ENCODE measurements around the gene PGPEP1. TPM values are rescaled to one million over a fixed set of nuclear protein-coding genes. Genes with fewer than 3 reads are reported as not detected.

Gene PGPEP1
- total RNA-seq, 1 experiment from 2014 or later: 11.7 TPM

DNA sequence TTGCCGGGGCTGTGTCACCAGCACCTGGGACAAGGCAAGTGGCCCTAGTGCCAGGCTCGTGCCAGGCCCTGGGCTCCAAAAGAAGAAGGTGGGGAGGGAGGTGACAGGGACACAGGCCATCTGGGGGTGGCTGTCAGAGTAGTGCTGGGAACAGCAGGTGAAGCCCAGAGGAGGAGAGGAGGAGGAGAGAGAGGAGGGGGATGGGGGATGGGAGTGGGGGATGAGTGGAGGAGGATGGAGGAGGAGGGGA lies 36.3 kb upstream of the PGPEP1 start:
- H3K4me3 ChIP-seq: peak overlapping the region; percentile 44
- H3K9me3 ChIP-seq (replicated peaks): no peaks in the 10 kb centered on the region
- H3K4me1 ChIP-seq: peaks cover 20% of the 10 kb centered on the region
- peak overlapping the region; percentile 85; the same call in 1 of the 2 replicates for H3K27ac ChIP-seq
- no peak for DNase-seq
- peaks cover 4% of the 10 kb centered on the region; the same call in 1 of the 2 replicates for H3K36me3 ChIP-seq
- H3K27me3 ChIP-seq: no peaks in the 10 kb centered on the region

GRCh38 chr19:18304458-18305310 lies 35.7 kb upstream of the PGPEP1 start:
- peaks cover 20% of the 10 kb centered on the region for H3K4me1 ChIP-seq
- DNase-seq: peak; percentile 85

GRCh38 chr19:18306209-18306887 lies 34.0 kb upstream of the PGPEP1 start:
- no peak overlapping the region for H3K27ac ChIP-seq
- peaks cover 17% of the 10 kb centered on the region for H3K4me1 ChIP-seq
- no peak overlapping the region for H3K4me3 ChIP-seq
- DNase-seq: no peak
- H3K27me3 ChIP-seq: no peaks in the 10 kb centered on the region
- no peaks in the 10 kb centered on the region for H3K9me3 ChIP-seq (replicated peaks)
- peaks cover 9% of the 10 kb centered on the region; the same call in 1 of the 2 replicates for H3K36me3 ChIP-seq

More at GRCh38 chr19:18304458-18305310, 35.7 kb upstream of the PGPEP1 start:
- H3K9me3 ChIP-seq (replicated peaks): no peaks in the 10 kb centered on the region
- peak overlapping the region; percentile 44 for H3K4me3 ChIP-seq
- peaks cover 4% of the 10 kb centered on the region; the same call in 1 of the 2 replicates for H3K36me3 ChIP-seq
- no peaks in the 10 kb centered on the region for H3K27me3 ChIP-seq
- H3K27ac ChIP-seq: peak overlapping the region; percentile 85

DNA sequence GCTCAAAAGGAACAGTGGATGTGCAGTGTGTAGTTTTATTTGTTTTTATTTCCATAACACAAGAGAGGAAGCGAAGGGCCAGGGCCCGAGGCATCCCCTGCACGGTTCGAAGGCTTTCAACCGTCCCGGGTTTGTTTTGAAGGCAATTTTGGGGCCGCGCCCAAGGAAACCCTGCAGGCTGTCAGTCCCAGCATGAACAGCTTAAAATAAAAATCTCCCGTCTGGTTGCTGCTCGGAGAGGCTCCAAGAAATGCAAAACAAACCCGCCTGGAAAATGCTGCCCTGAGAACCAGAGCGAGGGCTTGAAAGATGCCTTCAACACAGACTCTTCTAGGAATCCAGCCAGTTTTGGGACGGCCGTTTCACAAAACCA lies 33.5 kb upstream of the PGPEP1 start:
- Histone ChIP-seq H3K36me3 (peaks cover 12% of the 10 kb centered on the region; the same call in 1 of the 2 replicates), H3K27ac (no peak overlapping the region), H3K4me3 (no peak overlapping the region), H3K27me3 (no peaks in the 10 kb centered on the region), H3K9me3 (replicated peaks) (no peaks in the 10 kb centered on the region), H3K4me1 (peaks cover 17% of the 10 kb centered on the region)
- no peak for DNase-seq

DNA sequence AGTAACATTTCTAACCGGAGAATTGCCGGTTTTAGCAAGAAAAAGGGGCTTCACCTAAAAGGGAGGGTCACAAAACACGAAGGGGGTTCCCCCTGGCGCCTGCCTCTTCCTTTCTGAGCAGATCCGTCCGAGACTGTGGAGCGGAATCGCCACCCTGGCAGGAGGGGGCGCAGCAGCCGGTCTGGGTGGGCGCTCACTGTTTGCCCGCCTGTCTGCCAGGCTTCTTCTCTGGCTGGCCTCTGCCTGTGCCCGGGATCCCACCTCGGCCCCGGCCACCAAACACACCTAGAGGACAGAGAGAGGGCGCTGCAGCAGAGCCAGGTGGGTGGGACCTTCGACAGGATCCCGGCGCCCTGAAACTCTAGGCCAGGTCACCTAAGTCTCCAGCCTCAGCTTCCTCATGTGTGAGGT lies 33.1 kb upstream of the PGPEP1 start:
- Histone ChIP-seq H3K36me3 (peaks cover 16% of the 10 kb centered on the region; the same call in 1 of the 2 replicates), H3K27ac (no peak overlapping the region), H3K4me1 (peaks cover 17% of the 10 kb centered on the region), H3K9me3 (replicated peaks) (no peaks in the 10 kb centered on the region), H3K27me3 (no peaks in the 10 kb centered on the region), H3K4me3 (no peak overlapping the region)
- no peak for DNase-seq

DNA sequence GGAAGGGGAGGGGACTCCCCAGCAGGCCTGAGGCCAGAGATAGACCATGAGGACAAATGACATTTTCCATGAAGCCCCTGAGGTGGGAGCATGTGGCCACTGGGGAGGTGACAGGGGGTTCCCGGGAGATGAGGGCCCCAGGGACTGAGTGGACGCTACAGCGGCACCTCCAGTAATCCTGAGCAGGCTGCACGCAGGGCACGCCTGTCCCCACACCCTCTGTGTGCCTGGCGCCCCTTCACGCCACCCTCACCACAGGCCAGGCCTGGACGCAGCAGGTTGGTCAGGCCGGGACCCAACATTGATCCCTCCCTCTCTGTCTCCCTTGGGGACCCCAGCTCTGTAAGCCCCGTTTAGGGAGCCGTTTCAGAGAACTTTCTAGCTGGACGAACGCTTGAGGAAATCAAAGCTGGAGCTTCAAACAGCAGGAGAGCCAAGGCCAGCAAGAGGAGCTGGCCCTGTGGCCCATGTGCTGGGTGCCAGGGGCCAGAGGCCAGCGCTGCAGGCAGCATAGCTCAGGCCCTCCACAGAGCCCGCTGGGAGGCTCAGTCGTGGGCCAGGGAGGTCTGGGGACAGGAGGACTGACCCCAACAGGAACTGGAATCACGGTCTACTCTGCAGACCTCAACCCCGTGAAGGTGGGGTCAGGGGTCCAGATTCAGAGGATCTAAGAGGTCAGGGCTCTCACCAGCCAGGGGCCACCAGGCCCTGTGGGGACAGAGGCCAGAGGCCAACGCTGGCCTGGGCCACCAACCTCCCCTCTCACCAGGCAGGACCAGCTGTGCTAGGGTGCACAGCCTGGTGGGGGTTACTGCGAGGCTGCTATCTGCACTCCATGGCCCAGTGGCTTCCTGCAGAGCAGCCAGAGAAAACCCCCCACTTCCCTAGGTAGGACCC lies 32.1 kb upstream of the PGPEP1 start:
- Histone ChIP-seq H3K27me3 (no peaks in the 10 kb centered on the region), H3K4me1 (peaks cover 14% of the 10 kb centered on the region), H3K36me3 (peaks cover 22% of the 10 kb centered on the region; the same call in 1 of the 2 replicates), H3K27ac (no peak overlapping the region), H3K4me3 (no peak overlapping the region), H3K9me3 (replicated peaks) (no peaks in the 10 kb centered on the region)
- no peak for DNase-seq

DNA sequence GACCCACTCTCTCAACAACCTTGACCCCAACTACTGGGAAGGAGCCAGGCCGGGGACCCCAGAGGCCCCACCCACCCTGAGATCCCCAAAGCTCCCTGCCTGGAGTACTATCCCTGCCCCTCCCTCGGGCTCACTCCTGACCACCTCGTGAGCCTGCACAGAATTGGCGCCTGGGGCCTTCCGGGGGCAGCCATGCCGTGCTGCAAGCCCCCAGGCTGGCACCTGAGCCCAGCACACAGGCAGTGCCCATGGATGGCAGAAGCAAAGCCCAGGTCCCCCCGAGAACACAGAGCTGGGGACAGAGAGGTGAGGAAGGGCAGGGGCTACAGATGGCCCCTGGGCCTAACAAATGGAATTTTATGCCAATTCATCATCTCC lies 31.5 kb upstream of the PGPEP1 start:
- Histone ChIP-seq H3K36me3 (peaks cover 29% of the 10 kb centered on the region; the same call in 1 of the 2 replicates), H3K4me1 (peaks cover 8% of the 10 kb centered on the region), H3K4me3 (no peak overlapping the region), H3K9me3 (replicated peaks) (no peaks in the 10 kb centered on the region), H3K27me3 (no peaks in the 10 kb centered on the region), H3K27ac (no peak overlapping the region)
- DNase-seq: no peak

DNA sequence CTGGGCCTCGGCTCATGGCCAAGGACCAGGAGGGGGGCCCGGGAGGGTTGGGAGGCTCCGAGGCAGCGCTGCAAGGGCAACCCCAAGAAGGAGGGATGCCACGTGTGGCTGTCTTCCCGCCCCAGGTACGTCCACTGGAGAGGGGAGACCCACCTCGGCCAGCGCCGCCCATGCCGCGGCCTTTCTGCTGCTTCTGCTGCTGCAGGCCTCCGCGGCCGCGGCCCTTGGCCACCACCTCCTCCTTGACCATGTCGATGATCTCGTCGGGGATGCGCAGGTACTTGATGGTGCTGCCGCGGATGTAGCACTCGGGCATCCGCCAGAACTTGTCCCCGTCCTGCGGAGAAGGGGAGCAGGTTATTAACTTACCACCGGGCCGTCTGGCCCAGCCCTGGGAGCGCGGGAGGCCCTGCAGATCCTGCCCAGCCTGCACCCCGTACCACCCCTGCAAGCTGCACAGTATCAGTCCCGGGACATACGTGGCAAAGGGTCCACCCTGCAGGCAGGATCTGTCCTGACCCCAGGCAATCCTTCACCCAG lies 30.8 kb upstream of the PGPEP1 start:
- no peak for DNase-seq

GRCh38 chr19:18310118-18310909 lies 30.1 kb upstream of the PGPEP1 start:
- DNase-seq: no peak
- Histone ChIP-seq H3K36me3 (peaks cover 35% of the 10 kb centered on the region; the same call in 1 of the 2 replicates), H3K27ac (no peak overlapping the region), H3K4me3 (no peak overlapping the region), H3K27me3 (no peaks in the 10 kb centered on the region), H3K4me1 (peaks cover 6% of the 10 kb centered on the region), H3K9me3 (replicated peaks) (no peaks in the 10 kb centered on the region)

More for the DNA sequence above, 30.8 kb upstream of the PGPEP1 start:
- no peaks in the 10 kb centered on the region for H3K9me3 ChIP-seq (replicated peaks)
- no peak overlapping the region for H3K4me3 ChIP-seq
- peaks cover 34% of the 10 kb centered on the region; the same call in 1 of the 2 replicates for H3K36me3 ChIP-seq
- peaks cover 6% of the 10 kb centered on the region for H3K4me1 ChIP-seq
- H3K27ac ChIP-seq: no peak overlapping the region
- no peaks in the 10 kb centered on the region for H3K27me3 ChIP-seq

GRCh38 chr19:18310966-18311365 lies 29.4 kb upstream of the PGPEP1 start:
- Histone ChIP-seq H3K4me3 (no peak overlapping the region), H3K4me1 (peaks cover 9% of the 10 kb centered on the region), H3K27ac (no peak overlapping the region), H3K27me3 (no peaks in the 10 kb centered on the region), H3K9me3 (replicated peaks) (no peaks in the 10 kb centered on the region), H3K36me3 (peaks cover 35% of the 10 kb centered on the region; the same call in 1 of the 2 replicates)
- DNase-seq: no peak

DNA sequence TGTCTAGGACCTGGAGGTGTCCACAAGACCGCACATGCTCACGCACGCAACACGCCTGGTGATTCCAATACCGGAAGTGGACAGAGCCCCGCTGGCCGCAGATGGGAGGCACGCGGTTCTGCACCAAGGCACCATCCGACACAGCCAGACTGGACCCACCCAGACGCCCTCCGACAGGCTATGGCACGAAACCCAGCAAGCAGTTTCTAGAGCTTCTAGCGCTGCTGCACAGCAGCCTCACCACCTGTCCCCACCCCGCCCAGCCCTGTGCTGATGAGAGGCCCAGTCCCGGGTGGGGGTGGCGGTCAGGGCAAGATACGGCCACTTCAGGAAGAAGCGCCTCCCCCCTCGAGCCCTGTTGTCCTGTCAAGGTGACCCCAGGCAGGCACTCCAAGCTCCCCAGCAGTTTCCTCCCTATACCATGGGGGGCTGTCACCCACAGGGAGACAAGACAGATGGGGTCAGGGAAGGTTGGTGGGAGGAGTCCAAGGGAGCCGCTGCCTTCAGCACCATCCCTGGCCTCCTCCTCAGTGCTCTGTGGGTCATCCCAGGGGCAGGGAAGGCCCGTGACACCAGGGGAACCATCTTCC lies 28.8 kb upstream of the PGPEP1 start:
- H3K27me3 ChIP-seq: no peaks in the 10 kb centered on the region
- H3K27ac ChIP-seq: no peak overlapping the region
- peaks cover 15% of the 10 kb centered on the region for H3K4me1 ChIP-seq
- no peaks in the 10 kb centered on the region for H3K9me3 ChIP-seq (replicated peaks)
- peaks cover 35% of the 10 kb centered on the region; the same call in 1 of the 2 replicates for H3K36me3 ChIP-seq
- no peak overlapping the region for H3K4me3 ChIP-seq
- DNase-seq: no peak

DNA sequence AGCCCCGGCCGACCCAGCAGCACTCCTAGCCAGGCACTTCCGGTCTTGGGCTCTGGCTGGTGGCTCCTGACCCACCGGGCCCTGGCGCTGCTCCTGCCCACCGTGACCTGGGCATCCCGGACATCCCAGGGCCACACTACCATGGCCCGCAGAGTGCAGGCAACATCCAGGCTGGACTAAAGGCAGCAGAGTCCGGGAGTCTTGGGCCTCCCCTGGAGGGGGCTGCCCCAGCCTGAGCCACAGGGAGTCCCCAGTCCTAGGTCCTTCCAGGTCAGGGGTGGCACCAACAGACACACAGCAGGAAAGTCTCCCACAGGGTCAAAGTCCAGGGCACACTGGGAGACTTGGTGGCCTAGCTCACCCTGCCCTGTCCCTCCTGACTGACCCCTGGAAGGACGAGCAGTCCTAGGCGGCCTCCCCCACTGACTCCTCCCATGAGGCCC lies 28.3 kb upstream of the PGPEP1 start:
- H3K36me3 ChIP-seq: peaks cover 32% of the 10 kb centered on the region; the same call in 1 of the 2 replicates
- DNase-seq: no peak
- H3K27ac ChIP-seq: no peak overlapping the region
- no peaks in the 10 kb centered on the region for H3K9me3 ChIP-seq (replicated peaks)
- H3K4me1 ChIP-seq: peaks cover 19% of the 10 kb centered on the region
- no peak overlapping the region for H3K4me3 ChIP-seq
- no peaks in the 10 kb centered on the region for H3K27me3 ChIP-seq

- no peak overlapping the region for H3K4me3 ChIP-seq
- H3K36me3 ChIP-seq: peaks cover 31% of the 10 kb centered on the region; the same call in 1 of the 2 replicates
- no peaks in the 10 kb centered on the region for H3K27me3 ChIP-seq
- no peak overlapping the region for H3K27ac ChIP-seq
- H3K4me1 ChIP-seq: peaks cover 25% of the 10 kb centered on the region
- DNase-seq: no peak
- no peaks in the 10 kb centered on the region for H3K9me3 ChIP-seq (replicated peaks)
Observed at GRCh38 chr19:18313398-18313797, 27.0 kb upstream of the PGPEP1 start.
